HepG2 (cell line): ENCODE measurements around the gene NDUFB10. TPM values are rescaled to one million over a fixed set of nuclear protein-coding genes. Genes with fewer than 3 reads are reported as not detected.
A peak's percentile ranks its signal among the peaks of the same experiment; 100 is the strongest.

Experiments used
- MLXIP ChIP-seq: sonication (generic); formaldehyde crosslinking; IDR thresholded peaks from 2 replicates; pipeline ENCODE4 v1.9.0; 2021; ENCODE audit warnings: missing genetic modification reagents, borderline replicate concordance
- POLR2AphosphoS5 ChIP-seq: IDR thresholded peaks from 2 replicates; pipeline ENCODE4 v1.6.1; 2012; ENCODE audit warnings: low read depth, low read length
- RXRA ChIP-seq: sonication (generic); formaldehyde crosslinking; IDR thresholded peaks from 2 replicates; pipeline ENCODE4 v1.5.1; 2020; ENCODE audit warnings: missing genetic modification reagents
- SALL1 ChIP-seq: sonication (generic); formaldehyde crosslinking; IDR thresholded peaks from 2 replicates; pipeline ENCODE4 v1.8.0; 2022; ENCODE audit warnings: mild to moderate bottlenecking, missing genetic modification reagents
- SKIL ChIP-seq: sonication (generic); formaldehyde crosslinking; IDR thresholded peaks from 2 replicates; pipeline ENCODE4 v1.8.0; 2022; ENCODE audit warnings: missing genetic modification reagents, mild to moderate bottlenecking, moderate library complexity, borderline replicate concordance
- ZFP36 ChIP-seq: fragments of 150-350 bp; IDR thresholded peaks from 2 replicates; pipeline ENCODE4 v1.6.1; 2018; ENCODE audit warnings: borderline replicate concordance, low read length, low read depth; ENCODE audit not compliant: partially characterized antibody
- ZNF232 ChIP-seq: sonication (generic); formaldehyde crosslinking; IDR thresholded peaks from 2 replicates; pipeline ENCODE4 v1.4.0; 2020; ENCODE audit warnings: missing genetic modification reagents, borderline replicate concordance
- ZNF432 ChIP-seq: sonication (generic); formaldehyde crosslinking; IDR thresholded peaks from 2 replicates; pipeline ENCODE4 v1.5.0; 2020; ENCODE audit warnings: missing genetic modification reagents, mild to moderate bottlenecking, borderline replicate concordance
- ZNF788 ChIP-seq: sonication (generic); formaldehyde crosslinking; IDR thresholded peaks from 2 replicates; pipeline ENCODE4 v1.5.0; 2020; ENCODE audit warnings: mild to moderate bottlenecking, missing genetic modification reagents, borderline replicate concordance
- polyA plus RNA-seq, 8 experiments: library from polyadenylated mRNA; depleted of rRNA in 3 of 8; stranded (reverse) in 7 of 8; unstranded in 1 of 8; fragments of >200 nt; fragmentation: Illumina TruSeq in 4 of 8; extraction: Trizol in 4 of 8; gene quantifications; 2 replicates each; pipeline versions ENCODE4 v1.2.1 to v1.2.3, GENCODE V29; 2011 to 2016; ENCODE audit warnings: low read depth in 4 of 8, missing spikeins in 1 of 8, mixed read lengths in 1 of 8; ENCODE audit not compliant: insufficient read depth in 1 of 8
- total RNA-seq, 5 experiments: library from RNA; depleted of rRNA; stranded (reverse); fragments of >200 nt; fragmentation: Illumina TruSeq; extraction: Trizol; gene quantifications; 2 replicates each; pipeline ENCODE4 v1.2.3, GENCODE V29; 2016; ENCODE audit warnings: low read depth in 1 of 5
- TF ChIP-seq, protein P1 (sequence below): sonication (generic); formaldehyde crosslinking; conservative IDR thresholded peaks from 2 replicates; pipeline ENCODE4 v1.4.0; 2020; ENCODE audit warnings: mild to moderate bottlenecking, missing genetic modification reagents, moderate library complexity
- TF ChIP-seq, protein P2 (sequence below): IDR thresholded peaks from 2 replicates; pipeline ENCODE4 v1.6.1; 2012; ENCODE audit warnings: low read depth, low read length, improper control_type of control experiment
- TF ChIP-seq, protein P3 (sequence below): sonication (generic); formaldehyde crosslinking; IDR thresholded peaks from 2 replicates; pipeline ENCODE4 v1.9.0; 2022; ENCODE audit warnings: missing genetic modification reagents, mild to moderate bottlenecking, borderline replicate concordance

Gene NDUFB10
- total and polyA plus RNA-seq, 2 of the 13 experiments (the other 11 are each of a cell fraction or from before 2014, with no cell fraction given): 68.6 to 157 TPM

- TF ChIP-seq, protein P1, sequence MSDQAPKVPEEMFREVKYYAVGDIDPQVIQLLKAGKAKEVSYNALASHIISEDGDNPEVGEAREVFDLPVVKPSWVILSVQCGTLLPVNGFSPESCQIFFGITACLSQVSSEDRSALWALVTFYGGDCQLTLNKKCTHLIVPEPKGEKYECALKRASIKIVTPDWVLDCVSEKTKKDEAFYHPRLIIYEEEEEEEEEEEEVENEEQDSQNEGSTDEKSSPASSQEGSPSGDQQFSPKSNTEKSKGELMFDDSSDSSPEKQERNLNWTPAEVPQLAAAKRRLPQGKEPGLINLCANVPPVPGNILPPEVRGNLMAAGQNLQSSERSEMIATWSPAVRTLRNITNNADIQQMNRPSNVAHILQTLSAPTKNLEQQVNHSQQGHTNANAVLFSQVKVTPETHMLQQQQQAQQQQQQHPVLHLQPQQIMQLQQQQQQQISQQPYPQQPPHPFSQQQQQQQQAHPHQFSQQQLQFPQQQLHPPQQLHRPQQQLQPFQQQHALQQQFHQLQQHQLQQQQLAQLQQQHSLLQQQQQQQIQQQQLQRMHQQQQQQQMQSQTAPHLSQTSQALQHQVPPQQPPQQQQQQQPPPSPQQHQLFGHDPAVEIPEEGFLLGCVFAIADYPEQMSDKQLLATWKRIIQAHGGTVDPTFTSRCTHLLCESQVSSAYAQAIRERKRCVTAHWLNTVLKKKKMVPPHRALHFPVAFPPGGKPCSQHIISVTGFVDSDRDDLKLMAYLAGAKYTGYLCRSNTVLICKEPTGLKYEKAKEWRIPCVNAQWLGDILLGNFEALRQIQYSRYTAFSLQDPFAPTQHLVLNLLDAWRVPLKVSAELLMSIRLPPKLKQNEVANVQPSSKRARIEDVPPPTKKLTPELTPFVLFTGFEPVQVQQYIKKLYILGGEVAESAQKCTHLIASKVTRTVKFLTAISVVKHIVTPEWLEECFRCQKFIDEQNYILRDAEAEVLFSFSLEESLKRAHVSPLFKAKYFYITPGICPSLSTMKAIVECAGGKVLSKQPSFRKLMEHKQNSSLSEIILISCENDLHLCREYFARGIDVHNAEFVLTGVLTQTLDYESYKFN (CRISPR knock-in tag): no peak
- TF ChIP-seq, protein P2, sequence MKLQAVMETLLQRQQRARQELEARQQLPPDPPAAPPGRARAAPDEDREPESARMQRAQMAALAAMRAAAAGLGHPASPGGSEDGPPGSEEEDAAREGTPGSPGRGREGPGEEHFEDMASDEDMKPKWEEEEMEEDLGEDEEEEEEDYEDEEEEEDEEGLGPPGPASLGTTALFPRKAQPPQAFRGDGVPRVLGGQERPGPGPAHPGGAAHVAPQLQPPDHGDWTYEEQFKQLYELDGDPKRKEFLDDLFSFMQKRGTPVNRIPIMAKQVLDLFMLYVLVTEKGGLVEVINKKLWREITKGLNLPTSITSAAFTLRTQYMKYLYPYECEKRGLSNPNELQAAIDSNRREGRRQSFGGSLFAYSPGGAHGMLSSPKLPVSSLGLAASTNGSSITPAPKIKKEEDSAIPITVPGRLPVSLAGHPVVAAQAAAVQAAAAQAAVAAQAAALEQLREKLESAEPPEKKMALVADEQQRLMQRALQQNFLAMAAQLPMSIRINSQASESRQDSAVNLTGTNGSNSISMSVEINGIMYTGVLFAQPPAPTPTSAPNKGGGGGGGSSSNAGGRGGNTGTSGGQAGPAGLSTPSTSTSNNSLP: no peak
- TF ChIP-seq, protein P3, sequence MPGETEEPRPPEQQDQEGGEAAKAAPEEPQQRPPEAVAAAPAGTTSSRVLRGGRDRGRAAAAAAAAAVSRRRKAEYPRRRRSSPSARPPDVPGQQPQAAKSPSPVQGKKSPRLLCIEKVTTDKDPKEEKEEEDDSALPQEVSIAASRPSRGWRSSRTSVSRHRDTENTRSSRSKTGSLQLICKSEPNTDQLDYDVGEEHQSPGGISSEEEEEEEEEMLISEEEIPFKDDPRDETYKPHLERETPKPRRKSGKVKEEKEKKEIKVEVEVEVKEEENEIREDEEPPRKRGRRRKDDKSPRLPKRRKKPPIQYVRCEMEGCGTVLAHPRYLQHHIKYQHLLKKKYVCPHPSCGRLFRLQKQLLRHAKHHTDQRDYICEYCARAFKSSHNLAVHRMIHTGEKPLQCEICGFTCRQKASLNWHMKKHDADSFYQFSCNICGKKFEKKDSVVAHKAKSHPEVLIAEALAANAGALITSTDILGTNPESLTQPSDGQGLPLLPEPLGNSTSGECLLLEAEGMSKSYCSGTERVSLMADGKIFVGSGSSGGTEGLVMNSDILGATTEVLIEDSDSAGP (CRISPR knock-in tag): peak; percentile 46; the same call in 1 of the 2 replicates
- TF ChIP-seq ZNF788 (CRISPR knock-in tag) (peak; percentile 52; the same call in 1 of the 2 replicates), RXRA (CRISPR knock-in tag) (peak; percentile 43; the same call in 1 of the 2 replicates), ZNF232 (CRISPR knock-in tag) (0 out of 2 replicates have a peak, but pooled peaks have one; percentile 53), POLR2AphosphoS5 (no peak), MLXIP (CRISPR knock-in tag) (no peak), ZNF432 (CRISPR knock-in tag) (no peak), ZFP36 (no peak), SALL1 (CRISPR knock-in tag) (peak; percentile 53), SKIL (CRISPR knock-in tag) (no peak)
These were observed 27.0 kb upstream of the NDUFB10 start (continued) for GRCh38 chr16:1932050-1933028.
